Keratinocyte (primary cell): ENCODE results near the gene PPIAL4G.
A peak's percentile ranks its signal among the peaks of the same experiment; 100 is the strongest.
"Not testable (repeated sequence)": the region's sequence is repeated elsewhere in the genome, so short reads cannot be mapped to it uniquely, and the experiment has no call there.

Source experiments
- EZH2 ChIP-seq: IDR thresholded peaks from one replicate; pipeline ENCODE4 v1.6.1; 2012; ENCODE audit warnings: inconsistent platforms, mild to moderate bottlenecking, low read length, moderate library complexity
- TF ChIP-seq, protein P1 (sequence below), 3 experiments: IDR thresholded peaks in 1 of 3; conservative IDR thresholded peaks in 1 of 3; optimal IDR thresholded peaks in 1 of 3; 2 replicates in 2 of 3; 3 replicates in 1 of 3; pipeline versions ENCODE3 to v1.5.1; 2011; ENCODE audit warnings: low read length in 3 of 3, mild to moderate bottlenecking in 3 of 3, moderate library complexity in 2 of 3, control low read depth in 1 of 3, inconsistent platforms in 1 of 3; ENCODE audit not compliant: insufficient read depth in 2 of 3; ENCODE audit errors: extremely low read depth in 1 of 3

DNA sequence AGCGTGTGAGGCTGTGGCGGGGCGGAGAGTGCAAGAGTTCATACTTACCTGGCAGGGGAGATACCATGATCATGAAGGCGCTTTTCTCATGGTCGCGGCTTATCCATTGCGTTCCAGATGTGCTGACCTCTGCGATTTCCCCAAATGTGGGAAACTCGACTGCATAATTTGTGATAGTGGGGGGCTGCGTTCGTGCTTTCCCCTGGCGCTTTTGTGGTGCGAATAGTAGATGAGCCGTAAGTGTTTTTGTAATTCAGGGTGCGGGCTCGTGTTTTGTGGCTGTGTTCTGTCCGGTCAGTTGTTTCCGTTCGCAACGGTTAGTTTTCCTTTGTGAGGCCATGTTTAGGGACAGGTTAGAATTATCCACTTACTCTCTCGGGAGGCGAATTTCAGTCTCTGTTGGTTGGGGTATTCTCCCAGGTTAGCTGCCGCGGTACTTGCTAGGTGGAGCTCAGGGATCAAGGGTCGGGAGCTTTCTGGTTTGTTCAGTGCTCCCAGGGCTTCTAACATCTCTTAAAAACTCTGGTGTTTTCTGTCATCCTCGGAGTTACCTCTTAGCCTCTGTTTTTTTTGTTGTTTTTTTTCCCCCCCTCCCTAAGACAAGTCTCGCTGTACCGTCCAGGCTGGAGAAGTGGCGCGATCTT is 39.6 kb upstream of the PPIAL4G start:
- TF ChIP-seq, protein P1, sequence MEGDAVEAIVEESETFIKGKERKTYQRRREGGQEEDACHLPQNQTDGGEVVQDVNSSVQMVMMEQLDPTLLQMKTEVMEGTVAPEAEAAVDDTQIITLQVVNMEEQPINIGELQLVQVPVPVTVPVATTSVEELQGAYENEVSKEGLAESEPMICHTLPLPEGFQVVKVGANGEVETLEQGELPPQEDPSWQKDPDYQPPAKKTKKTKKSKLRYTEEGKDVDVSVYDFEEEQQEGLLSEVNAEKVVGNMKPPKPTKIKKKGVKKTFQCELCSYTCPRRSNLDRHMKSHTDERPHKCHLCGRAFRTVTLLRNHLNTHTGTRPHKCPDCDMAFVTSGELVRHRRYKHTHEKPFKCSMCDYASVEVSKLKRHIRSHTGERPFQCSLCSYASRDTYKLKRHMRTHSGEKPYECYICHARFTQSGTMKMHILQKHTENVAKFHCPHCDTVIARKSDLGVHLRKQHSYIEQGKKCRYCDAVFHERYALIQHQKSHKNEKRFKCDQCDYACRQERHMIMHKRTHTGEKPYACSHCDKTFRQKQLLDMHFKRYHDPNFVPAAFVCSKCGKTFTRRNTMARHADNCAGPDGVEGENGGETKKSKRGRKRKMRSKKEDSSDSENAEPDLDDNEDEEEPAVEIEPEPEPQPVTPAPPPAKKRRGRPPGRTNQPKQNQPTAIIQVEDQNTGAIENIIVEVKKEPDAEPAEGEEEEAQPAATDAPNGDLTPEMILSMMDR (optimal IDR thresholded peaks at IDR 0.05 in 1 of 3, IDR thresholded peaks at IDR 0.05 in 1 of 3, conservative IDR thresholded peaks at IDR 0.05 in 1 of 3; ENCODE audit: extremely low read depth in 1 of 3, insufficient read depth in 2 of 3, low read length in 3 of 3), result peak in 1 of 3 experiments; percentile 12
- TF ChIP-seq EZH2, result not testable (repeated sequence)
